Epithelial cell of esophagus (primary cell): ENCODE results near the gene CBFA2T2.

ENCODE experiments used
- DNase-seq: peaks from one replicate; pipeline ENCODE4 v3.0.0; 2010; ENCODE audit warnings: low read depth
- H3K4me3 ChIP-seq: 2 replicates; pipeline ENCODE4 v1.5.1; 2011; ENCODE audit warnings: mild to moderate bottlenecking, low read length, control low read depth
- TF ChIP-seq, protein P1 (sequence below): IDR thresholded peaks from 2 replicates; pipeline ENCODE4 v1.5.1; 2011; ENCODE audit warnings: low read depth, mild to moderate bottlenecking, low read length, control low read depth, inconsistent platforms; ENCODE audit not compliant: insufficient read depth; ENCODE audit errors: missing control alignments

Gene CBFA2T2

DNA sequence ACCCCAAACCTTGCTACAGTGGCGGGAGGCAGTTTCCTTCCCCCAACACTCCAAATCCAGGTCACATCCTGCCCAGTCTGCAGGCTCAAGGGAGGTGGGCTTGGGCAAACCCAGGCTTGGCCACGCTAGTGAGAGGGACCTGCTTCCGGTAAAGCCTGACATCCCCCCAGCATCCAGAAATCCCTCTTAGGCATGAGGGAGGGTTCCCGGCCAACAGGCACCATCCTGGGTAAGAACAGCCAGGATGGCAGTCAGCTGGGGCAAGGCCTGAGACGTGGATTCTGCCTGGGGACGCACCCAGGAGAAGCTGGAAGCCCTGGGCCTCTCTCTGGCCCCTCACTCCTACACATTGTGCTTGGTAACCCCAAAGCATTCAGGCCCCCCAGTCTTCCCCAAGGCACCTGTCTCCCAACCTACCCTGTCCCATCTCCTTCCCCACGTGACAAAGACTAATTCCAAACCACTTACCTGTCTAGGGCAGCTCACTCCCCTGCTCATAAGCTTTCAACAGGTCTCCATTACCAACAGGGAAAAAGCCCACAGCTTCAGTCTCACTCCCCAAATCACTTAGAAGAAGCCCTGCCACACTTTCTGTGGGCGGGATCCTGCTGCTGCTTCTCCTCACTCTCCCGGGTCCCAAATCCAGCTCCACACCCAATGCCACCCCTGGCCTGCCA is 174.3 kb downstream of the CBFA2T2 start:
- H3K4me3 ChIP-seq, result peak overlapping the region; percentile 68
- TF ChIP-seq, protein P1, sequence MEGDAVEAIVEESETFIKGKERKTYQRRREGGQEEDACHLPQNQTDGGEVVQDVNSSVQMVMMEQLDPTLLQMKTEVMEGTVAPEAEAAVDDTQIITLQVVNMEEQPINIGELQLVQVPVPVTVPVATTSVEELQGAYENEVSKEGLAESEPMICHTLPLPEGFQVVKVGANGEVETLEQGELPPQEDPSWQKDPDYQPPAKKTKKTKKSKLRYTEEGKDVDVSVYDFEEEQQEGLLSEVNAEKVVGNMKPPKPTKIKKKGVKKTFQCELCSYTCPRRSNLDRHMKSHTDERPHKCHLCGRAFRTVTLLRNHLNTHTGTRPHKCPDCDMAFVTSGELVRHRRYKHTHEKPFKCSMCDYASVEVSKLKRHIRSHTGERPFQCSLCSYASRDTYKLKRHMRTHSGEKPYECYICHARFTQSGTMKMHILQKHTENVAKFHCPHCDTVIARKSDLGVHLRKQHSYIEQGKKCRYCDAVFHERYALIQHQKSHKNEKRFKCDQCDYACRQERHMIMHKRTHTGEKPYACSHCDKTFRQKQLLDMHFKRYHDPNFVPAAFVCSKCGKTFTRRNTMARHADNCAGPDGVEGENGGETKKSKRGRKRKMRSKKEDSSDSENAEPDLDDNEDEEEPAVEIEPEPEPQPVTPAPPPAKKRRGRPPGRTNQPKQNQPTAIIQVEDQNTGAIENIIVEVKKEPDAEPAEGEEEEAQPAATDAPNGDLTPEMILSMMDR, result no peak
- DNase-seq, result no peak

DNA sequence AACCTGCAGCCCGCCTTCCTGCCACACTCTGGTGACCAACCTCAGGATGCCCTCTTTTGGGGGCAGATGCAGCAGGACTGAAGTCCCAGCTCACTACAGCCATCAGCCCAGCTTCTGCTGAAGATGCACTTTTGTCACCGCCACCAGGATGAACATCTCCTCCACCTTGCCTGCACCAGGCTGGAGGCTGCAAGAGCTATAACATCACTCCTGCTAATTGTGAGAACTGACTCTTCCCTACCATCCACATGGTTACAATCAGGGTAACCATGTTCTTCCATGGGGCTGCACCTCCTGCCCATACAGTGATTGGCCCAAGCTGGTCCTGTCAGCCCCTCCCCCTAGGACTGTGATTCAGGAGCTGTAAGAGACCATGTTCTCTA is 174.9 kb downstream of the CBFA2T2 start:
- DNase-seq, result no peak
- TF ChIP-seq, protein P1, result no peak
- no peak overlapping the region for H3K4me3 ChIP-seq

DNA sequence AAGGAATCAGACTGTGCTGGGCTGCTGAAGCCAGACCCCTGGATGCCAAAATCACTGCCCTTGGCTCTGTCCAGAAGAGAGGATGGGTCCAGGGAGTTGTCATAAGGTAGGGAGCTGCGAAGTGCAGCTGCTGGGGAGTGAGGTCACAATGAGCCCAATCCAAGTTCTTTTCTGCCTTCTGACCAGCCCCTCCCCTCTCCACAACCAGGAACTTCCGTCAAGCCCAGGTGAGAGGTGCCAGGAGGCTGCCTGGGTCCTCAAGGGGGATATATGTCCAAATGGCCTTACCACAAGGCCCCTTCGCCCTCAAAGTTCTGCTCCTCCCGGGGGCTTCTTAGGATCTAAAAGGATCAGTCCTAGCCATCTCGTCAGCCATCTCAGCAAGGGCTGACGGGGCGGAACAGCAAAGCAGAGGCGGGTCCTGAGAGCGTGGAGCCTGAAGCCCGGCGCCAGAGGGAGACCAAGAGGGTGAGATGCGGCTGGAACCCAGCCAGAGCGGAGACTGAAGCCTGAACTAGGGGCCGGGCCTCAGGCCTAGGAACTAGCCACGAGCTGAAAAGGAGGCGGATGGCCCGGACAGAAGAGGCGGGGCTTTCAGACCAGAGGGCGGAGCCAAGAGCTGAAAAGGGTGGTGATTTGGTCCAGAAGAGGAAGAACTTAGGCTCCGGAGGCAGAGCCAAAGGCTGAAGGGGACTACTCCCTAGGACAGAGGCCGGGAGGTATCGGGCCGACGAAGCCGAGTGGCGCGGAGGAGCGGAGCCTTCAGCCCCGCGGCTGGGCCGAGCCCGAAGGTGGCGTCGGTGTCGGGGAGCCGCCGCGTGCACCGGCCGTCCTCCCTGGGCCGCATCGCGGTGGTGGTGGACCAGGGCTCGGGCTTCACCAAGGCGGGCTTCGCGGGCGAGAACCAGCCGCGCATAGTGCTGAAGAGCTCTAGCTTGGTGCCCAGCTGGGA is 176.7 kb downstream of the CBFA2T2 start, which contains the start of gene ACTL10:
Gene ACTL10, plus strand, starts transcription at position 651 of the 952 bp plus-strand sequence. CDS start 555 bp downstream, outside the sequence.
- TF ChIP-seq, protein P1, result peak; percentile 25
- DNase-seq, result peak; percentile 92
- peak within 1 kb of the TSS; percentile 54 for H3K4me3 ChIP-seq

DNA sequence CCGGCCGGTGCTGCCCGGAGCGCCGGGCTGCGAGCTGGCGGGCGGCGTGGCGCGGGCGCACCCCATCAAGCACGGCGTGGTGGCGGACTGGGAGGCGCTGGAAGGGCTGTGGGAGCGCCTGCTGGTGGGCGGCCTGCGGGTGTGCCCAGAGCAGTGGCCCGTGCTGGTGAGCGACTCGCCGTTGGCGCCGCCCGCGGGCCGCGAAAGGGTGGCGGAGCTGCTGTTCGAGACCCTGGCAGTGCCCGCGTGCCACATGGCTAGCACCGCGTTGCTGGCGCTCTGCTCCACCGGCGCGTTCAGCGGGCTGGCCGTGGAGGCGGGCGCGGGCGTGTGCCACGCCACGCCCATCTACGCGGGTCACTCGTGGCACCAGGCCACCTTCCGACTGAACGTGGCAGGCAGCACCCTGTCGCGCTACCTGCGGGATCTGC is 177.4 kb downstream of the CBFA2T2 start:
- TF ChIP-seq, protein P1, result no peak
- H3K4me3 ChIP-seq, result peak overlapping the region; percentile 54
- DNase-seq, result no peak

DNA sequence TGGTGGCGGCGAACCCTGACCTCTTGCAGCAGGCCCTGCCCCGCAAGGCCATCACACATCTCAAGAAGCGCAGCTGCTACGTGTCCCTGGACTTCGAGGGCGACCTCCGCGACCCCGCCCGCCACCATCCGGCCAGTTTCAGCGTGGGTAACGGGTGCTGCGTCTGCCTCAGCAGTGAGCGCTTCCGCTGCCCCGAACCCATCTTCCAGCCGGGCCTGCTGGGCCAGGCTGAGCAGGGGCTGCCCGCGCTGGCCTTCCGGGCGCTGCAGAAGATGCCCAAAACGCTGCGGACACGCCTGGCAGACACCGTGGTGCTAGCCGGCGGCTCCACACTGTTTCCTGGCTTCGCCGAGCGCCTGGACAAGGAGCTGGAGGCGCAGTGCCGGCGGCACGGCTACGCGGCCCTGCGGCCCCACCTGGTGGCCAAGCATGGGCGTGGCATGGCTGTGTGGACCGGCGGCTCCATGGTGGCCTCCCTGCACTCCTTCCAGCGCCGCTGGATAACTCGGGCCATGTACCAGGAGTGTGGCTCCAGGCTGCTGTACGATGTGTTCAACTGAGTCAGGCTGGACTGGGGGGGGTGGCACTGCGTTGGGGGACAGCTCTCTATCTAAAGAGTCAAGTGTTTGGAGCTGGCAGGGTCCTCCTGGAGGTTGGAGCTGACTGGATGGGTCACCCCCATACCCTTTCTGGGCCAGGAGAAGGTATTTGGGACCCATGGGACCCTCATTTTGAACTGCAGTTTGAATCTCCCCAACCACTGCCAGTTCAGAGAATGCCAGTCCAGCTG is 178.0 kb downstream of the CBFA2T2 start:
- TF ChIP-seq, protein P1, result peak; percentile 69
- peak overlapping the region; percentile 46 for H3K4me3 ChIP-seq
- peak; percentile 78 for DNase-seq

DNA sequence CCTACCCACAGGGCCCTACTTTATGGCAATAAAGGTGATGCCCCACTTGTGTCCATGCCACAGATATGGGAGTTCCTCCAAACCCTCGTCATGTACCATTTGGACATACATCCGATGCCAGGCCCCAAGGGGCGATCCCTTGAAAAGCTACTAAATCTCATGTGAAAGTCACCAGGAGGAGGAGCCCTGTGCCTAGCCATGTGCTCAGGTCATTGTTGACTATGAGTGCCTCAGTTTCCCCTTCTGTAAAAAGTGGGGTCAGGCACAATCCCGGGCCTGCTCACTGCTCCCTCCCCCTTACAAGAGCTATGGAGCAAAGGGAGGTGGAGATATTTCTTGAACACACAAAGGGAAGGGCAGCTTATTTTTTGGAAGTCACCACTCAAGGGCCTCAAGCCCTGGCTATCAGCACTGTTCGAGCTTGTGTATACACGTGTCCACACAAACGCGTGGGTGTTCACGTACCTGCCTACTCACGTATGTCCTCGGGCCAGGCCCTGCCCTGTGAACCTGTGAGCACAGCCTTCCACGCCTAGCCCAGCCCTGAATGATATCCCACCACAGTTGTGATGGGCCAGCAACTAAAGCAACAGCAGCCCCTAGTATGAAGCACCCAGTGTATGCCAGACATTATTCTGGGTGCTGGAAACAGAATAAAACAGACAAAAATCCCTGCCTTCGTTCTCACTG is 178.7 kb downstream of the CBFA2T2 start:
- TF ChIP-seq, protein P1, result no peak
- no peak overlapping the region for H3K4me3 ChIP-seq
- DNase-seq, result no peak
